ENCODE results near the gene RHBDL1. TPM values are rescaled to one million over a fixed set of nuclear protein-coding genes. Genes with fewer than 3 reads are reported as not detected.

RHBDL1 gene
- total and polyA plus RNA-seq, 2 experiments from 2014 or later, result 0.90 to 2.1 TPM

- peaks cover 11% of the 10 kb centered on the region for H3K79me2 ChIP-seq (ENCODE audit: insufficient read depth)
- DNase-seq, result no peak
- peaks cover 8% of the 10 kb centered on the region; the same call in 1 of the 2 replicates for H3K4me1 ChIP-seq (ENCODE audit: insufficient read depth)
- no peaks in the 10 kb centered on the region for H3K36me3 ChIP-seq (ENCODE audit: low read depth)
- no peaks in the 10 kb centered on the region for H4K20me1 ChIP-seq (ENCODE audit: insufficient read depth)
- in situ Hi-C loops (cut with MboI), result no loop called here
- H3K4me2 ChIP-seq (ENCODE audit: unreplicated experiment), result no peak overlapping the region
- no peak overlapping the region for H3K4me3 ChIP-seq
- no peak overlapping the region for H3K9ac ChIP-seq
- H3K9me2 ChIP-seq (ENCODE audit: insufficient read depth), result no peaks in the 10 kb centered on the region
- 13 to 17% methylated on average over 7 to 22 of the region's 37 CpGs for WGBS, 2 experiments (ENCODE audit: low coverage in 1 of 2, low lambda C conversion rate in 2 of 2, missing lambda C conversion rate in 2 of 2)
- H2AFZ ChIP-seq, result no peak overlapping the region
- no peaks in the 10 kb centered on the region for H3F3A ChIP-seq (ENCODE audit: insufficient read depth)
- H3K27me3 ChIP-seq (replicated peaks; ENCODE audit: insufficient read depth), result peaks cover 19% of the 10 kb centered on the region
- no peak overlapping the region for H3K27ac ChIP-seq
- no peaks in the 10 kb centered on the region for H3K9me3 ChIP-seq (ENCODE audit: low read depth)
- no peak for TF ChIP-seq EZH2phosphoT487 (IDR thresholded peaks at IDR 0.05; ENCODE audit: insufficient read depth, low read depth)
These were observed 18.3 kb downstream of the RHBDL1 start for GRCh38 chr16:693766-694165.

DNA sequence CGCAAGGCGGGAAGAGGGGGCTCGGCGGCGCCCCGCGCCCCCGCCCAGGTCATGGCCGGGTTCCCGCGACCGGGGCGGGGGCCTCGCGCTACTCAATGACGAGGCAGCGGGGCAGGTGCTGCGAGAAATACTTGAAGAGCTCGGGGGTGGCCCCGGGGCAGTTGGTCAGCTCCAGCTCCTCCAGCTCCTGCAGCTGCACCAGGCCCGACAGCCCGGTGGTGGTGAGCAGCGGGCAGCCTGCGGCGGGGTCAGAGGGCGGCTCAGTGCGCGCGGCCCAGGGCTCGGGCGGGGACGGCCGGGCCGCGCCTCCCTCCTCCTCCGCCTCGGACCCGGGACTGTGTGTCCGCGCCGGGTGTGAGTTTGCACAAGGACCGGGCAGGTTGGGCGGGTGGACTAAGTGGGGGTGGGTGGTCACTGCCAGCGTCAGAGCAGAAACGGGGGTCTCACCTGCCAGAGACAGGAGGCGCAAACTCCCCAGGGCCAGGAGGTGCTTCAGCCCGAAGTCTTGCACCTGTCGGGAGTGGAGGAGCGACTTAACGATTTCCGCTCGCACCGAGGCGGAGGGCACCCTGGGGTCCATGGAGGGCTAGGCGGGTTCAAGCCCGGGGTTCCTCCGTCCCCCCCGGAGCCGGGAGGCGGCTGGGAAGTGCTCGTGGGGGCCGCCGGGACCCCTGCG is 18.9 kb downstream of the RHBDL1 start:
- no peaks in the 10 kb centered on the region for H3K36me3 ChIP-seq (ENCODE audit: low read depth)
- H3K9me2 ChIP-seq (ENCODE audit: insufficient read depth), result no peaks in the 10 kb centered on the region
- no peak overlapping the region for H3K9ac ChIP-seq
- H2AFZ ChIP-seq, result no peak overlapping the region
- H4K20me1 ChIP-seq (ENCODE audit: insufficient read depth), result no peaks in the 10 kb centered on the region
- peaks cover 7% of the 10 kb centered on the region; the same call in 1 of the 2 replicates for H3K4me1 ChIP-seq (ENCODE audit: insufficient read depth)
- no peak overlapping the region for H3K4me2 ChIP-seq (ENCODE audit: unreplicated experiment)
- H3K9me3 ChIP-seq (ENCODE audit: low read depth), result no peaks in the 10 kb centered on the region
- 1 to 3% methylated on average over 23 to 53 of the region's 64 CpGs for WGBS, 2 experiments (ENCODE audit: low coverage in 1 of 2, low lambda C conversion rate in 2 of 2, missing lambda C conversion rate in 2 of 2)
- peaks cover 19% of the 10 kb centered on the region for H3K27me3 ChIP-seq (replicated peaks; ENCODE audit: insufficient read depth)
- in situ Hi-C loops (cut with MboI), result no loop called here
- DNase-seq, result no peak
- peaks cover 6% of the 10 kb centered on the region for H3K79me2 ChIP-seq (ENCODE audit: insufficient read depth)
- no peak overlapping the region for H3K4me3 ChIP-seq
- no peaks in the 10 kb centered on the region for H3F3A ChIP-seq (ENCODE audit: insufficient read depth)
- no peak overlapping the region for H3K27ac ChIP-seq
- TF ChIP-seq EZH2phosphoT487 (IDR thresholded peaks at IDR 0.05; ENCODE audit: insufficient read depth, low read depth) (no peak; the same call in 1 of the 2 replicates), EZH2 (IDR thresholded peaks at IDR 0.05; ENCODE audit: insufficient read depth, poor library complexity, severe bottlenecking) (peak; percentile 80)

DNA sequence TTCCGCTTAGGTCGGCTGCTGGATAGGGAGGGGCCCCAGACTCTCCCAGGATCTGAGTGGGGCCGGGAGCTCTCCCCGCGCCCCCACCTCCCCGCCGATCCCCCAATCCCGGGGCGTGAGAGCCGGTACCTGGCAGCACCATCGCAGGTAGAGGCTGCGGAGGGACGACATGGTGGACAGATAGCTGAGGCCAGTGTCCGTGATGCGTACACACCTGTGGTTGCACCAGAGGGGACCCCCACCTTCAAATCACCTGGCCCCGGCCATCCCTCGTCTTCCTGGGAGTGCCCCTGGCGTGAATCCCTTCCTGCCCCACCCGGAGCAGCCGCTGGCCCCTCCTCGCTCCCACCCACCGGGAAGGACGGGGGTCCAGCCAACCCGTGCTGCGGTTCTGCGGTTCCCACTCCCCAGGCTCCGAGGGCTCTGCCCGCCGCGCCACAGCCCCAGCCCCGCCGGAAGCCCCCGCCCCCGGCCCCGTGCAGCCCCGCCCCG is 19.4 kb downstream of the RHBDL1 start:
- Histone ChIP-seq H3F3A (ENCODE audit: insufficient read depth) (no peaks in the 10 kb centered on the region), H3K27me3 (replicated peaks; ENCODE audit: insufficient read depth) (peaks cover 19% of the 10 kb centered on the region), H3K36me3 (ENCODE audit: low read depth) (no peaks in the 10 kb centered on the region), H4K20me1 (ENCODE audit: insufficient read depth) (no peaks in the 10 kb centered on the region), H3K9ac (no peak overlapping the region), H3K4me1 (ENCODE audit: insufficient read depth) (peaks cover 3% of the 10 kb centered on the region; the same call in 1 of the 2 replicates), H3K27ac (no peak overlapping the region), H3K4me3 (no peak overlapping the region), H3K9me2 (ENCODE audit: insufficient read depth) (no peaks in the 10 kb centered on the region), H2AFZ (no peak overlapping the region), H3K4me2 (ENCODE audit: unreplicated experiment) (no peak overlapping the region), H3K9me3 (ENCODE audit: low read depth) (no peaks in the 10 kb centered on the region), H3K79me2 (ENCODE audit: insufficient read depth) (no peaks in the 10 kb centered on the region)
- 2 to 4% methylated on average over 13 to 27 of the region's 37 CpGs for WGBS, 2 experiments (ENCODE audit: low coverage in 1 of 2, low lambda C conversion rate in 2 of 2, missing lambda C conversion rate in 2 of 2)
- TF ChIP-seq EZH2 (IDR thresholded peaks at IDR 0.05; ENCODE audit: insufficient read depth, poor library complexity, severe bottlenecking), result no peak
- no peak; the same call in 1 of the 2 replicates for TF ChIP-seq EZH2phosphoT487 (IDR thresholded peaks at IDR 0.05; ENCODE audit: insufficient read depth, low read depth)
- no peak for DNase-seq
- in situ Hi-C loops (cut with MboI), result no loop called here

- Histone ChIP-seq H3K4me1 (ENCODE audit: insufficient read depth) (peaks cover 1% of the 10 kb centered on the region; the same call in 1 of the 2 replicates), H2AFZ (no peak overlapping the region), H3K4me2 (ENCODE audit: unreplicated experiment) (no peak overlapping the region), H3K9ac (no peak overlapping the region), H3K27me3 (replicated peaks; ENCODE audit: insufficient read depth) (peaks cover 19% of the 10 kb centered on the region), H3K9me2 (ENCODE audit: insufficient read depth) (no peaks in the 10 kb centered on the region), H3K9me3 (ENCODE audit: low read depth) (no peaks in the 10 kb centered on the region), H4K20me1 (ENCODE audit: insufficient read depth) (no peaks in the 10 kb centered on the region), H3K79me2 (ENCODE audit: insufficient read depth) (no peaks in the 10 kb centered on the region), H3K27ac (no peak overlapping the region), H3K36me3 (ENCODE audit: low read depth) (no peaks in the 10 kb centered on the region), H3F3A (ENCODE audit: insufficient read depth) (no peaks in the 10 kb centered on the region), H3K4me3 (no peak overlapping the region)
- 4 to 5% methylated on average over 61 to 64 of the region's 71 CpGs for WGBS, 2 experiments (ENCODE audit: low coverage in 1 of 2, low lambda C conversion rate in 2 of 2, missing lambda C conversion rate in 2 of 2)
- in situ Hi-C loops (cut with MboI), result no loop called here
- DNase-seq, result peak; percentile 58
- no peak for TF ChIP-seq EZH2 (IDR thresholded peaks at IDR 0.05; ENCODE audit: insufficient read depth, poor library complexity, severe bottlenecking)
- TF ChIP-seq EZH2phosphoT487 (IDR thresholded peaks at IDR 0.05; ENCODE audit: insufficient read depth, low read depth), result no peak
These were observed 20.1 kb downstream of the RHBDL1 start for GRCh38 chr16:695355-696089.
